Measurements from ENCODE around the gene ZNF33A. TPM values are rescaled to one million over a fixed set of nuclear protein-coding genes. Genes with fewer than 3 reads are reported as not detected.
"Not testable (repeated sequence)": the region's sequence is repeated elsewhere in the genome, so short reads cannot be mapped to it uniquely, and the experiment has no call there.

The ZNF33A gene
- total and polyA plus RNA-seq, 4 donors: 9.4 to 63.4 (median 18.0) TPM

DNA sequence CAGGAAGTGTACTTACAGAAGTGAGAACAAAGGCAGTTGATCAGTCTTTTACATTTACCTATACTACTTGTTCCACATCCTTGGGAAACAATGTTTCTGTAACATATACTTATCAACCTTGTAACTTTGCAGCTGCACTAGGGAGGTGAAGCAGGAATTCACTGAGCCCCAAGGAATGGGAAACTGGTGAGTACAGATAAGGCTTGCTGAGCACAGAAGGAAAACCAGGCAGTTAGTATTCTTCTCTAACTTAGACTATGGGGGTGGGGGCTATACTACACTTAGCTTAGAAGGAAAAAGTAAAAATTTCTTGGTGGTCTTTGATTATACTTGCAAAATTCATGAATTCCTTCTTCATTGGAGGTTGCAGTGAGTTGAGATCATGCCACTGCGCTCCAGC, 6.9 kb upstream of the ZNF33A start:
- DNase-seq (no peak), ATAC-seq (ENCODE audit: insufficient read depth, low FRiP score) (no peak)
- Histone ChIP-seq H3K9ac (ENCODE audit: insufficient read depth in 1 of 2, low read length in 2 of 2) (no peak overlapping the region), H3K4me3 (no peak overlapping the region), H3K4me1 (ENCODE audit: control insufficient read depth in 5 of 5, insufficient read depth in 5 of 5, low read length in 5 of 5) (no peaks in the 10 kb centered on the region), H3K9me3 (ENCODE audit: control insufficient read depth in 4 of 4, insufficient read depth in 3 of 4, low read length in 3 of 4) (no peaks in the 10 kb centered on the region), H3K27ac (ENCODE audit: low read depth in 1 of 2, low read length in 1 of 2) (no peak overlapping the region), H3K27me3 (ENCODE audit: control insufficient read depth in 3 of 3, insufficient read depth in 3 of 3, low read length in 2 of 3) (no peaks in the 10 kb centered on the region), H3K36me3 (ENCODE audit: control insufficient read depth in 4 of 4, insufficient read depth in 4 of 4, low read length in 4 of 4) (no peaks in the 10 kb centered on the region)
- TF ChIP-seq, protein P1, sequence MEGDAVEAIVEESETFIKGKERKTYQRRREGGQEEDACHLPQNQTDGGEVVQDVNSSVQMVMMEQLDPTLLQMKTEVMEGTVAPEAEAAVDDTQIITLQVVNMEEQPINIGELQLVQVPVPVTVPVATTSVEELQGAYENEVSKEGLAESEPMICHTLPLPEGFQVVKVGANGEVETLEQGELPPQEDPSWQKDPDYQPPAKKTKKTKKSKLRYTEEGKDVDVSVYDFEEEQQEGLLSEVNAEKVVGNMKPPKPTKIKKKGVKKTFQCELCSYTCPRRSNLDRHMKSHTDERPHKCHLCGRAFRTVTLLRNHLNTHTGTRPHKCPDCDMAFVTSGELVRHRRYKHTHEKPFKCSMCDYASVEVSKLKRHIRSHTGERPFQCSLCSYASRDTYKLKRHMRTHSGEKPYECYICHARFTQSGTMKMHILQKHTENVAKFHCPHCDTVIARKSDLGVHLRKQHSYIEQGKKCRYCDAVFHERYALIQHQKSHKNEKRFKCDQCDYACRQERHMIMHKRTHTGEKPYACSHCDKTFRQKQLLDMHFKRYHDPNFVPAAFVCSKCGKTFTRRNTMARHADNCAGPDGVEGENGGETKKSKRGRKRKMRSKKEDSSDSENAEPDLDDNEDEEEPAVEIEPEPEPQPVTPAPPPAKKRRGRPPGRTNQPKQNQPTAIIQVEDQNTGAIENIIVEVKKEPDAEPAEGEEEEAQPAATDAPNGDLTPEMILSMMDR (IDR thresholded peaks at IDR 0.05; ENCODE audit: control extremely low read depth, extremely low read depth): no peak
- WGBS, 2 donors: 93 to 100% methylated on average over 1 of the region's 1 CpG

DNA sequence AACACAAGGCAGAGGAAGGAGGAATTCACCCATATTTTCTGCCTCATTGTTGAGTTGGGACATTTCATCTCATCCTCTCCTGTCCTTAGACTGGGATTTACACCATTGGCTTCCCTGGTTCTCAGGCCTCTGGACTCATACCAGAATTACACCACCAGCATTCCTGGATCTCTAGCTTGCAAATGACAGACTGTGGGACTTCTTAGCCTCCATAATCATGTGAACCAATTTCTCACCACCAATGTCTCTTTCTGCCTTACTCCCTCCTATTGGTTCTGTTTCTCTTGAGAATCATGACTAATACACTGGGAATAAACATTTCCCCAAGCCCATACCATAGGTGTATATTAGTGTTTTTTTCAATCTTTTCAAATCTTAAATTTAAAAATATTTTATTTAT, 2.9 kb upstream of the ZNF33A start:
- Histone ChIP-seq H3K9ac (ENCODE audit: insufficient read depth in 1 of 2, low read length in 2 of 2) (no peak overlapping the region), H3K27me3 (ENCODE audit: control insufficient read depth in 3 of 3, insufficient read depth in 3 of 3, low read length in 2 of 3) (no peaks in the 10 kb centered on the region), H3K27ac (ENCODE audit: low read depth in 1 of 2, low read length in 1 of 2) (no peak overlapping the region), H3K4me1 (ENCODE audit: control insufficient read depth in 5 of 5, insufficient read depth in 5 of 5, low read length in 5 of 5) (peaks cover 0 to 7% (median 0%) of the 10 kb centered on the region in 5 donors), H3K36me3 (ENCODE audit: control insufficient read depth in 4 of 4, insufficient read depth in 4 of 4, low read length in 4 of 4) (peaks cover 0 to 2% (median 0%) of the 10 kb centered on the region in 4 donors), H3K9me3 (ENCODE audit: control insufficient read depth in 4 of 4, insufficient read depth in 3 of 4, low read length in 3 of 4) (no peaks in the 10 kb centered on the region), H3K4me3 (no peak overlapping the region)
- DNase-seq (no peak), ATAC-seq (ENCODE audit: insufficient read depth, low FRiP score) (no peak)
- TF ChIP-seq, protein P1 (IDR thresholded peaks at IDR 0.05; ENCODE audit: control extremely low read depth, extremely low read depth): no peak

DNA sequence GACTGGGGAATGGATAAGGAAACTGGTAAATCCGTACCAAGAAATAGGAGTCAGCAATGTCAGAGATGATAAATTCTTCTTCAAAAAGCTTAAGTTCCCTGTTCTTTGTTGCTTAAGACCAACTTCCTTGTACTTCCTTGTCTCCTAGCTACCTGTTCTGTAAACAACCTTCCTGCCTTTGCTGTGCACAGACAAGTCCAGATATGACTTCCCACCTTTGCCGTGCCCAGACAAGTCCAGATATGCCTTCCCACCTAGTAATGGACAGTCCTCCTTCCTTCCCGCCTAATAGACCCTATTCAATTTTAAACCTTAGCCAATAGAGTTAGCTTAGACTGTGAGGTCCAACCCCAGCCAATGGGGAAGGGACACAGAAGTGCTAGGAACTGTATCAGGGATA, 2.5 kb upstream of the ZNF33A start:
- TF ChIP-seq, protein P1 (IDR thresholded peaks at IDR 0.05; ENCODE audit: control extremely low read depth, extremely low read depth): no peak
- Histone ChIP-seq H3K27ac (ENCODE audit: low read depth in 1 of 2, low read length in 1 of 2) (no peak overlapping the region), H3K4me1 (ENCODE audit: control insufficient read depth in 5 of 5, insufficient read depth in 5 of 5, low read length in 5 of 5) (peaks cover 0 to 7% (median 0%) of the 10 kb centered on the region in 5 donors), H3K9ac (ENCODE audit: insufficient read depth in 1 of 2, low read length in 2 of 2) (no peak overlapping the region), H3K27me3 (ENCODE audit: control insufficient read depth in 3 of 3, insufficient read depth in 3 of 3, low read length in 2 of 3) (no peaks in the 10 kb centered on the region), H3K36me3 (ENCODE audit: control insufficient read depth in 4 of 4, insufficient read depth in 4 of 4, low read length in 4 of 4) (peaks cover 0 to 3% (median 0%) of the 10 kb centered on the region in 4 donors), H3K4me3 (no peak overlapping the region), H3K9me3 (ENCODE audit: control insufficient read depth in 4 of 4, insufficient read depth in 3 of 4, low read length in 3 of 4) (no peaks in the 10 kb centered on the region)
- no peak for ATAC-seq (ENCODE audit: insufficient read depth, low FRiP score)
- no peak for DNase-seq
- WGBS, 2 donors: 53 to 63% methylated on average over 3 of the region's 3 CpGs

DNA sequence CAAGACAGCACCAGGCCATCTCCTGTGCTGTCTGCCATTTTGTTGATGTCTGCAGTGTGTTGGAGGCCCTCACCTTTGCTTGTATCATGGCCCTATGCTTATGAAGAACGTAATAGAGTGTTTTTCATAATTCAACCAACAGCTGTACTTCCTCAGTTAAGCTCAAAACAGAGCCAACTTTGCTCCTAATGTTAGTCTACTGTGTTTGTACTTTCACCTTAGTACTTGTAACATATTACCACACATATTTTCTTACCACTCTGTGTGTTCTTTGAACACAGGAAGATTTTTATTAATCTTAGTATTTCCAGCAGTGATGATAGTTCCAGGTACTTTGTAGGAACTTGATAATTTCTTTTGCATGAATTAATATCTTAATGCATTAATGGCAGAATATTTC, 5.9 kb downstream of the ZNF33A start:
- H3K9ac ChIP-seq (ENCODE audit: insufficient read depth in 1 of 2, low read length in 2 of 2): no peak overlapping the region
- H3K36me3 ChIP-seq (ENCODE audit: control insufficient read depth in 4 of 4, insufficient read depth in 4 of 4, low read length in 4 of 4): peaks cover 18 to 26% (median 23%) of the 10 kb centered on the region in 4 donors
- H3K27me3 ChIP-seq (ENCODE audit: control insufficient read depth in 3 of 3, insufficient read depth in 3 of 3, low read length in 2 of 3): no peaks in the 10 kb centered on the region
- H3K27ac ChIP-seq (ENCODE audit: low read depth in 1 of 2, low read length in 1 of 2): no peak overlapping the region
- TF ChIP-seq, protein P1 (IDR thresholded peaks at IDR 0.05; ENCODE audit: control extremely low read depth, extremely low read depth): no peak
- H3K4me1 ChIP-seq (ENCODE audit: control insufficient read depth in 5 of 5, insufficient read depth in 5 of 5, low read length in 5 of 5): peaks cover 0 to 7% (median 0%) of the 10 kb centered on the region in 5 donors
- H3K4me3 ChIP-seq: no peak overlapping the region
- WGBS, 2 donors: 88 to 92% methylated on average over 1 of the region's 1 CpG
- ATAC-seq (ENCODE audit: insufficient read depth, low FRiP score): no peak
- DNase-seq: no peak
- H3K9me3 ChIP-seq (ENCODE audit: control insufficient read depth in 4 of 4, insufficient read depth in 3 of 4, low read length in 3 of 4): no peaks in the 10 kb centered on the region

DNA sequence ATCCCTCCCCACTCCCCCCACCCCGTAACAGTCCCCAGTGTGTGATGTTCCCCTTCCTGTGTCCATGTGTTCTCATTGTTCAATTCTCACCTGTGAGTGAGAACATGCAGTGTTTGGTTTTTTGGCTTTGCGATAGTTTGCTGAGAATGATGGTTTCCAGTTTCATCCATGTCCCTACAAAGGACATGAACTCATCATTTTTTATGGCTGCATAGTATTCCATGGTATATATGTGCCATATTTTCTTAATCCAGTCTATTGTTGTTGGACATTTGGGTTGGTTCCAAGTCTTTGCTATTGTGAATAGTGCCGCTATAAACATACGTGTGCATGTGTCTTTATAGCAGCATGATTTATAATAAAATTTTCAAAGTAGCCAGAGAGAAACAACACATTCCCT, 8.6 kb downstream of the ZNF33A start:
- not testable (repeated sequence) for H3K27me3 ChIP-seq (ENCODE audit: control insufficient read depth in 3 of 3, insufficient read depth in 3 of 3, low read length in 2 of 3); H3K4me1 ChIP-seq (ENCODE audit: control insufficient read depth in 5 of 5, insufficient read depth in 5 of 5, low read length in 5 of 5); H3K9me3 ChIP-seq (ENCODE audit: control insufficient read depth in 4 of 4, insufficient read depth in 3 of 4, low read length in 3 of 4); H3K27ac ChIP-seq (ENCODE audit: low read depth in 1 of 2, low read length in 1 of 2); H3K4me3 ChIP-seq; DNase-seq; H3K9ac ChIP-seq (ENCODE audit: insufficient read depth in 1 of 2, low read length in 2 of 2); ATAC-seq (ENCODE audit: insufficient read depth, low FRiP score)
- 69 to 70% methylated on average over 4 of the region's 4 CpGs for WGBS, 2 donors
- peaks cover 14 to 29% (median 24%) of the 10 kb centered on the region in 4 donors for H3K36me3 ChIP-seq (ENCODE audit: control insufficient read depth in 4 of 4, insufficient read depth in 4 of 4, low read length in 4 of 4)
